NCI-H1436 (cell line): Measurements from ENCODE around the gene TSKU.
"Not testable (repeated sequence)": the region's sequence is repeated elsewhere in the genome, so short reads cannot be mapped to it uniquely, and the experiment has no call there.

Experiments used
- DNase-seq: peaks from one replicate; lab custom pipeline; 2025; lab: John Stamatoyannopoulos, UW

TSKU gene

GRCh38 chr11:76824980-76825725, 42.0 kb downstream of the TSKU start:
- no peak for DNase-seq

GRCh38 chr11:76825726-76826396, 42.7 kb downstream of the TSKU start:
- DNase-seq: no peak

- not testable (repeated sequence) for DNase-seq
These were observed 43.4 kb downstream of the TSKU start for GRCh38 chr11:76826508-76826907.

GRCh38 chr11:76827005-76827404, 43.8 kb downstream of the TSKU start:
- not testable (repeated sequence) for DNase-seq

DNA sequence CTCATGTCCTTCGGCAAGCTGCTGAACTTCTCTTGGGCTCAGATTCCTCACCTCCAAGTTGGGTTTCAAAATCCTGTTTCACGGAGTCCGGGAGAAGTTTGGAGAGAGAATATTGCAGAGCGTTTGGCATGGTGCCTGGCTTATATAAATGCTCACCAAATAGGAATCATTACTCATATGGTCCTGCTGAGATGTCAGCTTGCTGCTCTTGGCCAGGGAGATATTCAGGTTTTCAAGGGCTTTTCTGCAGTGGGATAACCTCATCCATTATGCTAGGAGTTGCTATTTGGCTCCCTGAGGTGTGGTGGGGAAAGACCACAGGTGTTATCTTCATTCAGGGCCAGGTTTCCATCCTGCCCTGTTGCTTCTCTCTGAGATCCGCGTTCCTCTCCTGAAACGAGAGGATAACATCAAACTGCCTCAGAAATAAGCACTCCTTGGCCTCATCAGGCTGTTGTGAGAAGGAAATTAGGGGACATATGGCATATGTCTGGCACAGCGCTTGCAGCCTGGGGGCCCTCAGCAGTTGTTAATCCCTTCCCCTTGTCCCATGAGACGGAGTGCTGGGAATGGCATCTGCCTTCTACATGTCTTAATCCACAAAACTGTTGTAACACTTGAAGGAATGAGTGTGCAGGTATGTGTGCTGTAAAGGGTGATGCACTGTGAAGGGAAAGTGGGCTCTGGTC, 47.6 kb downstream of the TSKU start:
- DNase-seq: no peak

GRCh38 chr11:76831686-76832310, 48.6 kb downstream of the TSKU start:
- no peak for DNase-seq

DNA sequence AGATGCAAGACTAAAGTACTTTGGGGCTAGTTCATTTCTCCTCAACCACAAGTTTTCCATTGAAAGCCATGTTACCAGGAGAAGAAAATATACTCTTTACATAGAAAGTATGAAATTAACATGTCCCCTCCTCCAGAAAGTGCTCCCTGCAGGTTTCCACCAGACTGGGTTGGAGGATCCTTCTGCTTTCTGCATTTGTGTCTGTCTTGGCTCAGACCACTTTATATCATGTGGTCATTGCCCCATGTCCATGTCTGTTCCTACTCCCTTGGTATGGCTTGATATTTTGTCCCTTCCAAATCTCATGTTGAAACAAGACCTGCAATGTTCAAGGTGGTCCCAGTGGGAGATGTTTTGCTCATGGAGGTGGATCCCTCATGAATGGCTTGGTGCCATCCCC, 49.2 kb downstream of the TSKU start:
- DNase-seq: no peak

DNA sequence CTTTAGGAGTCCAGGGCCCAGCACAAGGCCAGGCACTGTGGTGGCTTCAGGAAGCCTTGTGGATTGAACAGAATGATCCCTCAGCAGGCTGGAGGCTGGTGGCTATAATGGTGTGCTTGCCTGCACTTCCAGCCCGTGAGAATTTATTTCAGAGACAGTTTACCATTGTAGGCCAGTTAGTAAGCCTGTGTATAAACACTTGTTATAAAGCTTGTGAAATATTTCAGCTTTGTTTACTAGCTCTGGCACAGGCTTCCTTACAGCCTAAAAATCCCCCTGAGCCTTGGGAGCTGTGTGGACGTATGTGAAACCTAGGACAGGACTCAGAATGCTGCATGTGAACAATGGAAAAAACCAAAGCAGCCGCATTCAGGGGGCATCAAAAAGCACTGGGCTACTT, 51.0 kb downstream of the TSKU start:
- no peak for DNase-seq

DNA sequence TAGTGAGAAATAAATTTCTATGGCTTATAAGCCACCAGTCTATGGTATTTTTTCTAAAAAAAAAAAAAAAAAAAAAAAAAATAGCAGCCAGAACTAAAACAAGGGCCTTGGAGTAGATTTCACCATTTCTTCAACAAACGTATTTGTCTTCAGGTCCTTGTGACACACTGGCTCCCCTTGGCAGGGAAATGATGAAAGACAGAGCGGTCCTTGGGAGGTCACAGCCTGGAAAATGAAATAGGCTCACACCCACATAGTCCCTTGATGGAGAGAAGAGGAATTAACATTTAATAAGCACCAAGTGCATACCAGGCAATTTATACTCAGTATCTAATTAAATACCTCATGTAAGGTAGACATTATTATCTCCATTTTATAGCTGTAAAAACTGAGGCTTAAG, 51.9 kb downstream of the TSKU start:
- no peak for DNase-seq

DNA sequence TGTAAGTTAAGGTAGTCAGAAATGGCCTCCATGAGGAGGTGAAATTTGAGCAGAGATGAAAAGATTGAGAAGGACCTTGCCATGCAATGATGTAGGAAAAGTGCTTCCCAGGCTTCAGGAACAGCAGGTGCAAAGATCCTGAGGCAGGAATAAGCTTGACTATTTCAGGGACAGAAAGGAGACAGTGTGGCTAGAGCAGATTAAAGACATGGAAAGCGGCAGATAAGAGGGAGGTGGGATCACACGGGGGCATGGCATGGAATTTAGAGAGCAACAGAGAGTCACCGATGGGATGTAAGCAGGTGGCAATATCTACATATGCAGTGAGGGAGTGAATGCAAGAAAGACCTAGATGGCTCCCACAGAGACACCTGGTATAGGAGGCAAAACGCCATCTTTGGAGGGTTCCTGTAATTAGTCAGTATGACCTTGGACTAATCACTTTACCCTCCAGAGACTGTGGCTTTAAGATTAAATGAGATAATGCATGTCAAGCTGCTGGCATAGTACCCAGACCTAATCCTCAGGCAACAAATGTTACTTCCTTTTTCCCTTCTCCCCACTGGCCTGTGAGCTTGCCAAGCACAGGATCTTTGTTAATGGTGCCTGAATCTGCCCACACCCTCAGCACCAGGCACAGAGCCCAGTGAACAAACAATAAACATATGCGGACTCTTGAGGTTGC, 52.9 kb downstream of the TSKU start:
- no peak for DNase-seq

GRCh38 chr11:76836613-76837291, 53.6 kb downstream of the TSKU start:
- no peak for DNase-seq

DNA sequence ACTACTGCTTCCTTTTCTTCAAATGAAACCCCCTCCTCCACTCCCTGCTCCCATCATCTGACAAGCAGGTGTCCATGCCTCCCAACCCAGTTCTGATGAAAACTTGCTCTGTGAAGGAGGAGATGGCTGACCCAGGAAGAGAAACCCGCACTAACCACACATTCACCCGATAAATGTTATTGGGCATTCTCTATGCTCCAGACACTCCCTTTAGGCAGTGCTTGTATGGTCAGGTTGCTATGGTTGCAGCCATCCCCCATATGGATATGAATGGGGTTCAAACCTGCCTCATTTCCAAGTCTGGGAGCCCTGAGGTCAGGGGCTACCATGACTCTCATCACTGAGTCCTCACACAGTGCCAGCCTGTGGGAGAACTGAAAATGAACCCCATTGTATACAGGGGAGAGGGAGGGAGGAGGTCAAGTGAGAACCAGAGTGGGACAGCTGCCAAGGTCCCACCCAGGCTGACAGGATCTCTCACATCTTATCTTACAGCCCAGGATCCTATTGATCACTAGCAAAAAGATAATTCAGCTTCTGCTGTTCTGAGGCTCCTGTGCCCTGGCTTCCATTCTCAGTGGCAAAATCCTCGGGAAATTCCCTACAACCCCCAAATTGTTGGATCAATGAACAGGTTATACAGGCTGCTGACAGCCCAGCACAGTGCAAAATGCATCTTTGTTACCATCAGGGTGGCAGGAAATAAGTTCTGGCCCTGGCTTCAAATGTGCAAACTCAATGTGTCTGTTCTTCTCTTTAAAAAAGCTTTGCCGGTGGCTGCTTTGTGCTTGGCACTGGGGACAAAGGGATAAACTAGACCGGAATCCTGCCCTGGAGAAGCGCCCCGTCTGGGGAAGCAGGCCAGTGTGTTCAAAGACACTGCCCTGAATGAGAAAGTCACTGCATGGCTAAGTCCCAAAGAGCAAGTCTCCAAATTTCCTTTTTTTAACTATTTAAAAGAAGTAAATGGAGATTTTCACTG, 54.8 kb downstream of the TSKU start:
- DNase-seq: no peak

- DNase-seq: no peak
These were observed 55.5 kb downstream of the TSKU start for GRCh38 chr11:76838678-76839068.

- DNase-seq: no peak
These were observed 56.2 kb downstream of the TSKU start for GRCh38 chr11:76839311-76839710.

DNA sequence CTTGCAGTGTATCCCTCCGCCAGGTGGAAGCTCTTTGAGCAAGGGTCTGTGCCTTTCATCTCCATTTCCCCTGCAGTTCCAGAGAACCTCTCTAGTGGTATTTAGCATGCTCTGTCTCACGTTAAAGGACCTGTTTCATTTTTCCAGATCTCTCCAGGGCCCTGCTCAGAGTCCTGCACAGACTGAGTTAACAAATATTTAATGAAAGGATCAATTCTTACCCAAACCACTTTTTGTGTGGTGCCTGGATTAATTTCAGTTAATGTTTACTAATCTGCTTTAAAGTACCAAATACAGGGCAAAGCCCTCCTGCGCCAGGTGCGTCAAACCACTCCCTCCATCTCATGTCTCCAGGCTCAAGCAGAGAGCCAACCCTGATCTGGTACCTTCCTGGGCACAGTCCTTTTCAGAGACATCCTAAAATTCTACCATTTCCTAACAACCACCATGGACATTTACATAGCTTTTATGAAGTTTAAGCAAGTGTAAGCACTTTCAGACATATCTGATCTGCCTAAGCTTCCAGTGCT, 58.8 kb downstream of the TSKU start:
- no peak for DNase-seq

GRCh38 chr11:76843907-76844306, 60.8 kb downstream of the TSKU start:
- no peak for DNase-seq

- no peak for DNase-seq
These were observed 61.4 kb downstream of the TSKU start for GRCh38 chr11:76844511-76844910.

DNA sequence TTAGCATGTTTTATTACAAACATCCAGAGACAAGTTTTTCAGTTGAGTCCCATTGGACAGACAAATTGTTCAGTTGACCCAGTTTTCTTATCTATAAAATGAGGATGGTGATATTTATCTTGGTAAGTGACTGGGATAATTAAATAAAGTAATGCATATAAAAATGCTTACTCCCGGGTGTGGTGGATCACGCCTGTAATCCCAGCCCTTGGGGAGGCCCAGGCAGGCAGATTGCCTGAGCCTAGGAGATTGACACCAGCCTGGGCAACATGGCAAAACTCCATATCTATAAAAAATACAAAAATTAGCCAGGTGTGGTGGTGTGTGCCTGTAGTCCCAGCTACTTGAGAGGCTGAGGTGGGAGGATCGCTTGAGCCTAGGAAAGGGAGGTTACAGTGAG, 61.9 kb downstream of the TSKU start:
- DNase-seq: no peak

DNA sequence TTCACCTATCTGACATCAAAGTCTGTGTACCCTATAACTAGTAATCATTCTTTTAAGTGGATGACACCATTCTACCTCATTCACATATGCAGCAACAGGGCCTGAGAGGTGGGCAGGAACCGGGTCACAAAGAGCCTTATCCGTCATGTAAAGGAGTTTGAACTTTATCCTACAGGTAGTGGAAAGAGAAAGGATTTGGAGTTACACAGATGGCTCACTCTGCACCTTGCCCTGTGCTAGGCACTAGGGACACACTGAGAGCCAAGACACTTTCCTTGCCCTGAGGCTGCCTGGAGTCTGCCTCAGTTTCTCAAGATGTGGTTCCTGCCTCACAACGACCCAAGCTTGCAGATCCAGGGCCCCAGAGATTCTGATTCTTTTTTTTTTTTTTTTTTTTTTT, 63.3 kb downstream of the TSKU start:
- DNase-seq: no peak
